ENCODE measurements around the gene STX8.

STX8 gene

DNA sequence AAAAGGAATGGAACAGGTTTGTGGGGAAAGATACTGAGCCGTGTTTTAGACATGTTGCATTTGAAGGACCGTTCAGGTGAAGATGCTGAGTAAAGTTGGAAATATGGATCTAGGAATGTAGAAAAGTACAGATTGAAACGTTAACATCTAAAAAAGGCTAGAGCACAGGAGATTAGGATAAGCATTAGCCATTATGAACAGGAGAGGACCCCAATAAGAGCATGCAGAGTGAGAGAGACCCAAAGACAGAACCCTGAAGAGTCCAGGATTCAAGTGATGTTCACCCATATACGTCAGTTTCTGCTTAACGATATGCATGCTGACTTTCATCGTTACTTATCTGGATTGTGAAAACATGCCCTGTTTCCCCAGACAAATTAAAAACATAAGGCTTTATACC is 140.5 kb downstream of the STX8 start:
- no peak for FAIRE-seq

DNA sequence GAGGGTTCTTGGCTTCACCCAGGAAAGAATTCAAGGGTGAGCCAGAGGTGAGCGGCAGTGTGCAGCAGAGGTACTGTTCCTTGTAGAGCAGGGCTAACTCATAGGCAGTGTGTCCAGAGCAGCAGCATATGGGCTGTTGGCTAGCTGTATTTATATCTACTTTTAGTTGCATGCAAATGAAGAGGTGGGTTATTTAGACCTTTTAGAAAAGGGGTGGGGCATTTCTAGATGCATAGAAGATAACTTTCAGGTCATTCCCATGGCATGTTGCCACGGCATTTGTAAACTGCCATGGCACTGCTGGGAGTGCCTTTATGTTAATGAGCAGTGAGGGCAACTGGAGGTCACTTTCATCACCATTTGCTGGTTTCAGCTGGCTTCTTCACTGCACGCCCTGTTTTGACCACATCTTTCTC is 141.0 kb downstream of the STX8 start:
- FAIRE-seq = no peak

DNA sequence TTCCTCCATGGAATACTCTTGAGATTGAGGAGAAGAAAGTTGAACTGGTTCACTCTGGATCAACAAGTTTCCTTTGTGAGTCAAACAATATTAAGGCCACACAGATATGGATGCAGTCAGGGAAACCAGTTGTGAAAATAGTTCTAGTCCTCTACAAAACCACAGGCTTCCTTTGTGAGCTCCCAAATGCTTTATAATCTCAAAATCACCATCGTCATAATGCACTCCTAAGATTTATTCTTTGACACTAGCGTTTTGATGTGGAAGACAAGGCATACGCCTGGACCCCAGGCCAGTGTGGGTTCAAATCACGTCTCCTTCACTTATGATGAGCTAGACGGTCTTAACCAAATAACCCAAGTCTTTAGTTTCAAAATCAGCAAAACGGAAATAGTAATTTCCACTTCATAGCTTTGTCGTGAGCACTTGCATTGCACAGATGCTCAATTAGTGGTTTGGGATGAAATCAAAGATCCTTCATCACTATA is 142.6 kb downstream of the STX8 start:
- FAIRE-seq = no peak

DNA sequence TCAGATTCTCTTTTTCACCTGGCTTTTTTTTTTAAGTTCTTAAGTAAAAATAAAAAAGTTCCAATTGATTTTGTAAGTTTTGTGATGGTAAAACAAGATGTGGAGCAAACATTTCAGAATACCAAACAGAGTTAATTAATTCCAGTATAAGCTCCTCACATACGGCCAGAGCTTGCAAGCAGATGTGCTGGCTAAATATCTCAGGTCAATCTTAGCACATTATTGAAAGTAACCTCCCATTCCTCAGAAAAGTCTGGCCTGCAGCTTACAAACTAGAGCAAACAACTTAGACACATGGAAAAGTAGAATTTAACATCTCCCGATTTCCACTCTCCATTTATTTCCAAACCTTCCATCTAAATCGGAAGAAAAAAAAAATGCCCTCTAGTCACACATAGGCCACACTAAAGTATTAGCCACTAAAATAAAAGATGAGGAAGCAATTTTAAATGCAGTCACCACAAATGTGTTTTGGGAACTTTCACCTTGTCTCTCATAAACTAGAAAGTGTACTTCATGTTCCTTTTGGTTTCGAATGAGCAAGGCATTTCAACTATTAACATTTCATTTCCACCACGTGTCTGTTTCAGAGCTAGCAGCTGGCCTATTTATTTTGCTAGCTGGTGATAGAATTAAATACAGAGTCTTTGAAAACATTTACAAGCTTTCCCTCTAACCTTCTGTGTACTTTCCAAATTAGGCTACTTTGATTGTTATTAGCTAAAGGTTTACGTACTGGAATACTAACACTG is 143.3 kb downstream of the STX8 start:
- FAIRE-seq = no peak

DNA sequence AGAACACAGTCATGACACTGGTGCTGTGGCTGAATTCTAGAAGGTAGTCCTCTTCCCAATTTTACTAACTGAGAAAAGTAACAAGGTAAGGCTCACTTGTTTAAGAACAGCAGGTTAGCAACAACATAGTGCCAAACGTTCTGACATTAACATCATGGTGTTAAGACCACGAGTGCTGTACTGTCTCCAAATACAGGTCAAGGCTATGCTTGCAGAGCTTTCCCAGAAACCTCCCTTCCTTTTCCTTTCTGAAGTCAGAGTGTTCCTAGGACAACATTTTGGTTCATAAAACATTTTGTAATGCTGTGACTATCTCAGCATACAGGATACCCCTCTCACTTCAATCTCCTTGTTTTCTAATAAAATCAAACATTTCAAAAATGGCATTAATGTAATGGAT is 144.0 kb downstream of the STX8 start:
- FAIRE-seq = no peak

DNA sequence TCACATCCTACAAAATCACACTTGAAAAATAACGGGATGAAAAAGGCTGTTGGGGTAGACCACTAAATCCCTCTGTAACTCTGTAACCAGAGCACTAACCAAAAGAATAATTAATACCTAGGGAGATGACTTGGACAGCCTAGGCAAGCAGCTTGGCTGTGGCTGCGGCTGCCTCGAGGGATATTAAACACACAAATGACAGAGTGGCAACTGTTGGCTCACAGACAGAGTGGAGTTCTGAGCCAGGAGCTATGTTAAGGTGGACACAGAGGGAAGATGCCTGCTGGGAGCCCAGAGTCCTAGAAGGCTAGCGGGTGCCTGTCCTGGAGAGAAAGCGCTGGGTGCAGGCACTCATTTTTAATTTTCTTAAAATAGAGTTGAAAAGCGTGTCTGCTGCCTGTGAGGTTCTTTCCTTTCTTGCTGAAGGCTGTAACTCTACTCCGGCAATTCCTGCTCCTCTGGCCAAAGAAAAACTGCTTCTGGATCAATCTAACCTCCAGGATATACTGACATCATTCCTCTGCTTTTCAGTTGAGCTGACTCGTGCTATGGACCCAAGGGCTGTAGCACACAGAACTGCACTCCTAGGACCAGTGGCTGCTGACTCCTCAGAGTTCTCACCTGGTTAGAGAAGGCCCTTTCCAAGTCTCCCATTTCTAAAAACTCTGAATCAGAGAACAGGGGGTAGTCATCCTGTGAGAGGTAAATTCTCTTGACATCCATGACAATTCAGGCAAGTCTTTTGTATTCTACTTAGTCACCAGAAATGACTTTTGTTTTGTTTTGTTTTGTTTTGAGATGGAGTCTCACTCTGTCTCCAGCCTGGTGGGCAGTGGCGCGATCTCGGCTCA is 147.9 kb downstream of the STX8 start:
- FAIRE-seq = no peak

DNA sequence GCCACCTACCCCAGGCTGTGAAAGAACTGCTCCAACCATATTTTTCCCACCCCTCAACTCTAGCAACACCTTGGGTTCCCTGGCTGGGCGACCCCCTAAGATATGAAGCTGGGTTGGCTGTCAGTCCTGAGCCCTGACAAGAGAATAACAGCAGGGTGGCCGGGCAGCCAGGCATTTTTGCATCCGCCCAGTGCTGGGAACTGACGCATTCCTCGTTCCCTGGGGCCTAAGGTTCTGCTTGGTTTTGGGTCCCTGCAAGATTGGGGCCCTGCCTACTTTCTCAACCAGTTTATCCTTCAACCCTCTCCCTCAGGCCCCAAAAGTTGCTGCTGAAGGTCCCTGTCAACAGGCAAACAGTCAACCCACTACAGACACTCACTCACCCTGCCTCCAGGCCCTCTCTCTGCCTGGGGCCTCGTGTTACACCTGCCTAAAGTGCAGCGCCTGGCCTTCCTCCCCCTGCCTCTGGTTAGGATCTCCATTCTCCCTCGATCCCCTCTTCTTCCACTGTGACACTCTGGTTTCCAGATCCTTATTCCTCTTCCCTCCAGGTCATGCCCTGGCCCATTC is 151.5 kb downstream of the STX8 start:
- FAIRE-seq = no peak

DNA sequence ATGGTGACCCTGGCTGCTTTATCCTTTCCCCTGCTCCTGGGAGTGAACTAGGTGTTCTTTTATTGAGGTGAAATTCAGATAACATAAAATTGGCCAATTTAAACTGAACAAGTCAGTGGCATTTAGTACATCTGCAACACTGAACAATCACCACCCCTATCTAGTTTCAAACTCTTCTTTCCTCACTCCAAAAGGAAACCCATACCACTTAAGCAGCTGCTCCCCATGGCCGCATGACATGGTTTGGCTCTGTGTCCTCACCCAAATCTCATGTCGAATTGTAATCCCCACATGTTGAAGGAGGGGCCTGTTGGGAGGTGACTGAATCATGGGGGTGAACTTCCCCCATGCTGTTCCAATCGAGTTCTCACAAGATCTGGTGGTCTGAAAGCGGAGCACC is 154.1 kb downstream of the STX8 start:
- FAIRE-seq = no peak

DNA sequence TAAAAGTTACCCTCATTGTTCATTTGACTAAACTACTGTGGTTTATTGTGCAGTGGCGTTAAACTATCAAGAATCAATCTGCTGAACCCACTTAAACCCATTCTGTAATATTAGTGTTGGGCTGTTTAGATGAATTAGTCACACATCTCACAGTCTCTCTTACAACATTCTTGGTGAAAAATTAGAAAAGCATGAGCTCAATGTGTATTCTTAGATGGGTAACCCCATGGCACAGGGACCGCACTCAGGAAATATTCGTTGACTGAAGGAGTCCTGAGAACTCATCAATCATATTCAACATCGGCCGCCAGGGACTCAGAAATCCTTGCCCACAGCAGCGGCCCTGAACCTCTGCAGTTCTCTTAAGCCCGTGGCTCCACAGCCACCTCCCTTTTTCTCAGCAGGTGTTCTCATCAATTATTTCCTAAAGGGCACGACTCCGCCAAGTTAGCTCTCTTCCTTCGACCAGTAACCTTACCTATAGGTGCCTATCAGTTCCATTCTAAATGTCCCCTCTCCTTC is 155.6 kb downstream of the STX8 start:
- no peak for FAIRE-seq

DNA sequence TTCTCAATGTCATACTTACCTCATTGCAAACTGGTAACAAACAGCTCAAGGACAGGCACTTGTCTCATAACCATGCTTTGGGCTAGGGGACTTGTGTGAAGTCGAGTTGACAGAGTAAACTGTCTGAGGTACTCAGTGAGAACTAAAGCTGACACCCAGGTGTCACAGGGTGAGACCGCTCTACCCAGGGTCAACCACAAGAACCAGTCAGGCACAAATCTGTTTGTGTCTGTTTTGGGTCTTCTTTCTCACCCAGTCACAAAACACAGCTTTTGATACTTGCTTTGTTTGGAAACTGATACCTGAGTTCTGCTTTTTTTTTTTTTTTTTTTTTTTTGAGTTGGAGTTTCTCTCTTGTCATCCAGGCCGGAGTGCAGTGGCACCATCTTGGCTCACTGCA is 161.1 kb downstream of the STX8 start:
- no peak for FAIRE-seq

DNA sequence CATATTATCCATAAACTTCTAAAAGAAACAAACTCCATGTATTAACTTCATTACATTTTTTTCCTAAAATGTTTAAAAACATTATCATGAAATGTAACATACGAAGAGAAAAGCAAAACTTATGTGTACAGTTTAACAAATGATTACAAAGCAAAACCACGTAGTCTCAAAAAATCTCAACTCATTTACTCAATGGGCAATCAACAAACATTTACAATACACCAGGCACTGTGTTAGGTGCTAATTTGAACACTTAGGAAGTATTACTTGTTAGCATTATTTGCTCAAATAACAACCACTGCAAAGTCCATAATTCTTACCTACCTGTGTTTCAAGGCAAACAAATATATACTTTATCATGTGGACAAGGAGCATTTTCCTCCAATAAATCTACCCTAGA is 164.9 kb downstream of the STX8 start:
- no peak for FAIRE-seq

DNA sequence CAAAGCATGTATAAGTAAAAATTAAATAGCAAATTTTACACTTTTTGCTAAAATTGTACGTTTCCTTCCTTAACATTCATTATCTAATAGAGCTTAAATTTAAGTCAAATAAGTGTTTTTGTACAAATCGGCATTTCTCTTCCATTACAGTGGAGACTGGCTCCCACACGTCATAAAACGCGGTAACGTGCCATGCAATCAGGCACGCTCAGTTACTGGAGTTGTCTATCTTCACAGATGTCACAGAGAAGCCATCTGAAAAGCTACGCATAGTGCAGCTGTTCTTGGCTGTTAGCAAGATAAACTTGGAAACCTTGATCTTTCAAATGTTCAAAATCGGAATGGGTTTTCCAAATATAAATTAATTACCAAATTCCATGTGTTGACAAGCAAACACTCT is 165.3 kb downstream of the STX8 start:
- FAIRE-seq = no peak

DNA sequence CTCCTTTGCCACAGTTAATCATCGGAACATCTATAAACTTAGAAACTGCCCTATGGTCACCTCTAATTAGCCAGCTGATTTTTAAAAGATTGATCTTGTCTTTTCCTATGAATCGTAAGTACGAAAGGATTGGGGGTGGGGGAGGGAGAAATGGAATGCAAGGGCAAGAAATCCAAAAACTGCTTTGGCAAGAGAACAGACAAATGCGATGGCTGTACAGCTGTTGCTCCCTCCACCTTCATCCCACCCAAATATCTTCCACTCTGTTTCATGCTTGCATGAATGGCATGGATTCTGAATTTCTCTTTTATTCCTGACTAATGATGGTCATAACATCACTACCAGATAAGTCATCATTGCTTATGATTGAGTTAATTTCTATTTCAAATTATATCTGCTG is 165.7 kb downstream of the STX8 start:
- no peak for FAIRE-seq

DNA sequence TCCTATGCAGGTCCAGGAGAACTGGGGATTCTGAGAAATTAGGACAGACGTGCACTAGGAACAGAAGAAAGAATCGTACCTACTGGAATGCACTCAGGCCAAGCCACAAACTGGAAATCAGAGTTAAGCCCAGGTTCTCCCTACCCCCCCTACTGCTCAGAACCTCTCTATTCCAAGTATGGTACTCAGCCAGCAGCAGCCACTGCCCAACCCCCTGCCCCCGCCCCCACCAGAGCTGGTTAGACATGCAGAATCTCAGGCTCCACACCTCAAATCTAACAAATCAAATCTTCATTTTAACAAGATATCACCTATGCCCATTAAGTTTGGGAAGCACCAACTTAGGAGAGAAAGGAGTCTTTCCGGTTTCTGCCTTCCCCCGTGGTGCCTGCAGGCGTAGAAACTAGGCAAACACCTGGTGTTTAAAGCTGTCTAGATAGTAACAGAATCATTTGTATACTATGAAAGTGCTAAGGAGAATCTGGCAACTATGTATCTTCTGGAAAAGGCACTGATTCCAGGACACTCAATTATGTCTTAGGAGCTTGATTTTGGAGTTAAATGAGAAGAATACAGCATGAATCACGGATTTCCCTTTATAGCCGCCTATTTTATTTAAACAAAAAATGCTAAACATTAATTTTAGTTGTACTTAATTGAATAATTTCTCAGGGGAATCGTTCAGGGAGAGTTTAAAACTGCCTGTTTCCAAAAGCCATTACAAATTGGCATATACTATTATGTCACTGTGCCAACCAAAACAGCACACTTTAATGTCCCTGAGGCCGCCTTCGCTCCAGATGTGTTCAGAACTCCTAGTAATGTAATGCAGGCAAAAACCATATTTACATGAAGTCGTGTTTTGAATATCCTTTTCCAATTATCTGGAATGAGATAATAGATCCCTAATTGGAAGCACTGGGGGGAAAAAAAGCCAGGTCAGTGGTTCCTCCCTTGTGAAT is 166.5 kb downstream of the STX8 start:
- FAIRE-seq = no peak

DNA sequence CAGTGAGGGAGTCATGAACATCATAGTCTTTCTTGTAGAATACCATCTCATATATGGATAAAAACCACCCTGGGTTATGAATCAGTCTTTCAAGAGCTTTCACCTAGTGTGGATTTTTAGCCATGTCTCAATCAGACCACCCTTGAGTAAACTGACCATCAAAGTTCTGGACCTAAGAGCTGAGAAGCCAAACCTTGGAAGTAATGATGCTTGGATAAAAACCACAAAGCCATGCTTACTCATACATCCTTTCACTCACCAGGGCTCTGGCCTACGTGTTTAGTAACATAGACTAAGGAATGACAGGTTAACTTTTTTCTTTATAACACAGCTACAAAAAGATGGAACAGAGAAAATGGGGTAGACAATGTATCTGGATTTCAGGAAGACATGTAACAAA is 167.2 kb downstream of the STX8 start:
- no peak for FAIRE-seq

DNA sequence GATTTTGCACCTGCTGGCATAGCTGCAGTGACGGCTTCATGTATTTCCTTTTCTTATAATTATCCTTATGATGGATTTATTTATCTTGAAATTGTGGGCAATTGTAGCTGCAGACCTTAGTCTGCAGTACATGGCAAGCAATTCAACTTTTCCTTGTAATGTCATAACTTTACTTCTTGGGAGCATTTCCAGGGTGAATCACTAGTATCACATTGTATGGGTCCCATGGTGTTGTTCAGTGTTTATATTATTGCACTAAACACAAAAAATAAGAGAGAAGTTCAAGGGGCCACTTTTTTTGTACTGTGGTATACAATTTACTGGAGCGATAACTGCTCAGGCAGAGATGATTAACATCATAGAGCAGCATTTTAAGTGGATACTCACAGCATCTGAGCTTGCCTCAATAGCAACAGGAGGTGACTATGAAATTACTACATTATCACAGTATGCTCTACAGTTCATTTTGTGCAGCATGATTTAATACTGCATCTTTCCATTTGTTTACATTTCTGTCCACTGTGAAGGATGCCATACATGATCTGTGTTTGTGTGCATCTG is 169.5 kb downstream of the STX8 start:
- no peak for FAIRE-seq

DNA sequence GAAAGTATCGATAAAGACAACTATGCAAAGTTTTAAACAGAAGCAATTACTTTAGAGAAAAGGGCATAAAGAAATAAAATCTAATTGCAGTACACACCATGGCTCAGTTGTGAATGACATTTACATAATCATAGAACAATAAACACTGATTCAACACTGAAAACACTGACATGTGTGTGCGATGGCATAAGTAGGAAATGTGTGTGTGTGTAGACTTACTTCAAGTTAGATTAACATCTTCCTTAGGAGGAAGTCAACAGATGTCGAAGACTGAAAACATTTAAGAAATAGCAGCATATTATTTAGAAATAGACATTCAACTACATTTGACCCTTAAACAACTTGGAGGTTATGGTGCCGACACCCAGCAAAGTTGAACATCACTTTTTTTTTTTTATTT is 172.4 kb downstream of the STX8 start:
- FAIRE-seq = no peak

DNA sequence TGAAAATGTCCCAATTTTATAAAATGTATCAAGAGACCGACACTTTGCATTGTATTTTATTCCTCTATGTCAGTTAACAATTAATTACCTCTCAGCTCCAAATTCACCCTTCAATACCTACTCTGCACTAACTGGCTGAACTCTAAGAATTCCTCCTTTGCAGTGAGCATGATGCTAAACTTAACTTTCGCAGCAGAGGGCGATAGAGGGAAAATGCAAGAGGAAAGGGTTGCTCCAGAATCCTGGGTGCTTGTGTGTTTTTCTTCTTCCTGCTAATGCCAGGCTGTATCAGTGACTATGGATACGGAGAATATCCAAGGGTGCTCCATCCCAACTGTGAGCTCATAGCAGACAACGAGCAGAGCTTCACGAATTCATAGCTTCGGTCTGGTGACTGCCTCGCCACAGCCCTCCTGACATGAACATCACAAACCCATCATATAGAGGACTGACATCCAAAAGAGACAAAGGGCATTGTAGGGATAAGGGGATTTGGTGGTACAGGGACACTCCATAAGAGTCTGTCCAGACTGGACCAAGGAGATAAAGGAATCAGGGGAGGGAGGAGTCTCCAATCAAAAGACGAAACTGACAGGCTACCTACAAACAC is 172.9 kb downstream of the STX8 start:
- FAIRE-seq = no peak

DNA sequence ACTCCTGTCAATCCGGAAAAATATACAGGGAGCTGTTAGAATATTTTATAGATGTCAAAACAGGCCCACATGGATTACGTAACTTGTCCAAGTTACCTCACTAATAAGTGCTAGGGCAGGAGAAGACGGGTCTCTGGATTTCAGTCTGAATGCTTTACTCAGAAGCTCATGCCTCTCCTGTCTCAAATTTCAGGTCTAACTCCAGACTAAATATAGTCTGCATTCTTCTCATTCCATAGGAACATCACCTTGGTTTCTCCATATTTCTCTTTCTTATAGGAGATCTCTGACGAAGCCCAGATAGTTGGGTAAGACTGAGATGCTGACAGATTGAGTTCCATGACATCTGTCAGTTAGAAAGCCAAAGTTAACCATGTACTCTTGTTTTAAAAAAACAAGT is 174.2 kb downstream of the STX8 start:
- FAIRE-seq = no peak

DNA sequence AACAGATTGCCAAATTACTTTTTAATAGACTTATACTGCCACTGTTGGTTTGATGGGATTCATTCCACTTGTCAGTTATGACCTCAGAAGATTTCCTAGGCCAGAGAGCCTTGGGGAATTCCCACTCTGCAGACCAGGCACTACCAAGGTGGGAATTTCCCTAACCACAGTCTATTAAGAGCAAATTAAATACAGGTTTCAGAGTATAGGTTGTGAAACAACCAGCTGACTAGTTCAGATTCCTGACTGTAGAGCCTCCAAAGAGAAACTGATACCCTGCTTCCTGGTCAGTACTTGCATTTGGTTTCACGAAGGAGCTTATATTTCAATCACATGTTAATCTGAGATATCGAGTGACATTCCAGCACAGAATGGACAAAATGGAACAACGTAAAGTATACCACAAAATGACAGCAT is 186.5 kb downstream of the STX8 start:
- no peak for FAIRE-seq

DNA sequence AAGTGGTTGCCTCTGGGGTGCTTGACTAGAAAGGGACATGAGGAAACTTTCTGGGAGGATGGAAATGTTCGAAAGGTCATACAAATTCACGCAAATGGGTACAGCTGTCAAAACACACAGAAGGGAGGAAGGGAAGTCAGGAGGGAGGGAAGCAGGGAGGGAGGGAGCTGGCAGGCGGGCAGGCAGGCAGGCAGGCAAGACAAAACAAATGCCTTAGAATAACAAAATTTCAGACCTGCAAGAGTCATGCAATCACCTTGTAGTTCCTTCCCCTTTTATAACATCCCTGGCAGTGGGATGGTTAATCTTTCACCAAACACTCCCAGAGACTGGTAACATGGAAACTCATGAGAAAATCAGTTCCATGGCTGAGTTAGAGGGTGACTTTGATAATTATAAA is 189.2 kb downstream of the STX8 start:
- FAIRE-seq = no peak

DNA sequence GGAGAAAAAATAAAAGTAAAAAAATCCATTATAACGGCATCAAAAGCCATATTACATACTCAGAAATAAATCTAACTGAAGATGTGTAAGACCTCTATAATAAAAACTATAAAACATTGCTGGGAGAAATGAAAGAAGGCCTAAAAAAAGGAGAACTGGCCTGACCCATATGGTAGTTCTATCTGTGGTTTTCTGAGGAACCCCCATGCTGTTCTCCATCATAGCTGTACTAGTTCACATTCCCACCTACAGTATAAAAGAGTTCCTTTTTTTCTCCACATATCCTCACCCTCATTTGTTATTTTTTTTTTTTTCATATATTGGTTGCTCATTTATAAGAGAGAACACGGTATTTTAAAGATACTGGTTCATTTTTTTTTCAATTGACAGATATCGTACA is 191.8 kb downstream of the STX8 start:
- FAIRE-seq = no peak
